GM18511 (cell line): ENCODE measurements around the gene ZBTB16.

Experiments used
- ATAC-seq: cut with Tn5 transposase; IDR thresholded peaks from one replicate; pipeline ENCODE4 v1.9.1; 2021; ENCODE audit warnings: mild to moderate bottlenecking, moderate library complexity; ENCODE audit not compliant: unreplicated experiment

Gene ZBTB16

GRCh38 chr11:114291842-114292680 lies 232.6 kb downstream of the ZBTB16 start:
- ATAC-seq, result no peak

GRCh38 chr11:114293201-114293711 lies 233.7 kb downstream of the ZBTB16 start:
- ATAC-seq, result no peak

GRCh38 chr11:114295676-114296604 lies 236.4 kb downstream of the ZBTB16 start, which contains the start of gene NNMT:
Gene NNMT (plus strand): TSS chr11:114296399. CDS start chr11:114296557, 158 bp downstream.
- no peak for ATAC-seq

- ATAC-seq, result no peak
These were observed 237.3 kb downstream of the ZBTB16 start for GRCh38 chr11:114296605-114297372.

GRCh38 chr11:114297806-114298709 lies 238.5 kb downstream of the ZBTB16 start:
- no peak for ATAC-seq

GRCh38 chr11:114298710-114299109 lies 239.2 kb downstream of the ZBTB16 start:
- no peak for ATAC-seq
